NCI-H2227 (cell line): ENCODE results near the gene CEP85.
A peak's percentile ranks its signal among the peaks of the same experiment; 100 is the strongest.

ENCODE experiments used
- DNase-seq: peaks from one replicate; lab custom pipeline; 2025; ENCODE audit not compliant: unreplicated experiment; lab: John Stamatoyannopoulos, UW

The CEP85 gene

GRCh38 chr1:26277719-26278118 is 43.7 kb downstream of the CEP85 start:
- DNase-seq = no peak

GRCh38 chr1:26278303-26278702 is 44.3 kb downstream of the CEP85 start:
- no peak for DNase-seq

GRCh38 chr1:26278724-26279455 is 44.9 kb downstream of the CEP85 start:
- peak; percentile 62 for DNase-seq

- DNase-seq = peak; percentile 89
These were observed 45.7 kb downstream of the CEP85 start, which contains the start of gene SH3BGRL3 for GRCh38 chr1:26279456-26280332. TSS of gene SH3BGRL3 (plus strand) at chr1:26280086. CDS start at chr1:26280156, 70 bp downstream.

GRCh38 chr1:26280333-26281042 is 46.5 kb downstream of the CEP85 start:
- no peak for DNase-seq

GRCh38 chr1:26281091-26281958 is 47.3 kb downstream of the CEP85 start:
- DNase-seq = no peak

GRCh38 chr1:26281971-26282370 is 48.0 kb downstream of the CEP85 start:
- DNase-seq = peak; percentile 78

GRCh38 chr1:26282401-26282918 is 48.5 kb downstream of the CEP85 start:
- DNase-seq = no peak

GRCh38 chr1:26283279-26283853 is 49.4 kb downstream of the CEP85 start:
- DNase-seq = no peak

GRCh38 chr1:26283871-26284596 is 50.0 kb downstream of the CEP85 start:
- DNase-seq = no peak

GRCh38 chr1:26284597-26285347 is 50.8 kb downstream of the CEP85 start:
- DNase-seq = peak; percentile 69

- DNase-seq = peak; percentile 54
These were observed 51.5 kb downstream of the CEP85 start for GRCh38 chr1:26285366-26286063.

- no peak for DNase-seq
These were observed 52.0 kb downstream of the CEP85 start for GRCh38 chr1:26286064-26286416.

- DNase-seq = no peak
These were observed 53.2 kb downstream of the CEP85 start for GRCh38 chr1:26287033-26287711.

- no peak for DNase-seq
These were observed 53.8 kb downstream of the CEP85 start for GRCh38 chr1:26287811-26288210.

- no peak for DNase-seq
These were observed 54.4 kb downstream of the CEP85 start for GRCh38 chr1:26288311-26288941.
